ENCODE data around the gene SYNPO.

The SYNPO gene

DNA sequence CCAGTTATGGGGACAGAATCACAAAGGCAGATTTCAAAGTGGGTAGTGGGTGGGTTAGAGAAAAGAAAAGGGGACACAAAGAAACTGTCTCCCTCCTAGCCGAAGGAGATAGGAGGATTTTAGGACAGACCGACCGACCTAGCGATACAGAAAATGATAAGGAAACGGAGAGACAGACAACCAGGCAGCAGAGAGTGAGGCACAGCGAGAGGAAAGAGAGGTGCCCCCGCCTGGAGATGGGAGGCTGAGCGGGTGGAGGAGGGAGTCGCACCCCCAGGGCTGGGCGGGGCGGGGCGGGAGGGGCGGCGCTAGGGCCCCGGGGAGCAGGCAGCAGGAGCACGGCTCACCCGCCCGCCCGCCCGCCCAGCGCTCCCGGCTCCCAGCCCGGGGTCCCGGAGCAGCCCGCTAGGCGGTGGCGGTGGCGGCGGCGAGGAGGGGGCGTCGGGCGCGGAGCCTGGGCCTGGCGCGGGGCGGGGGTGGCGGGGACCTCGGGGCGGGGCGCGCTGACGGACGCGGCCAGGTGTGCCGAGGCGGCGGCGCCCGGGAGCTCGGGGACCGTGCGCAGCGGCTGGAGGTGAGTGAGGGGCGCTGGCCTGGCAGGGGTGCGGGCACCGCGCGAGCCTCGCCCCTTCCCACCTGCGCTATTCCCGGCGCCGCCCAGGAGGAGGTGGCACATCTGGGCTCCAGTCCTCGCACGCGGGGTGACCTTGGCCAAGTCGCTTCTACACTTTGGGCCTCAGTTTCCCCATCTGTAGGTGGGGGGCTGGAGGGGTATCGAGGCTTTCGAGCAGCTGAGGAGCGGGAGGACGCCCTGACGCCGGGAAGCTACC, 15.9 kb upstream of the SYNPO start:
- Histone ChIP-seq H3K27me3 (ENCODE audit: insufficient read depth, poor library complexity, severe bottlenecking) (no peaks in the 10 kb centered on the region), H3K9me3 (ENCODE audit: severe bottlenecking) (no peaks in the 10 kb centered on the region), H3K36me3 (ENCODE audit: low read depth) (no peaks in the 10 kb centered on the region), H3K4me3 (ENCODE audit: severe bottlenecking) (peak overlapping the region; percentile 70), H3K4me1 (ENCODE audit: insufficient read depth, poor library complexity, severe bottlenecking) (no peaks in the 10 kb centered on the region), H3K27ac (ENCODE audit: poor library complexity, severe bottlenecking) (no peak overlapping the region)
- TF ChIP-seq, protein P1, sequence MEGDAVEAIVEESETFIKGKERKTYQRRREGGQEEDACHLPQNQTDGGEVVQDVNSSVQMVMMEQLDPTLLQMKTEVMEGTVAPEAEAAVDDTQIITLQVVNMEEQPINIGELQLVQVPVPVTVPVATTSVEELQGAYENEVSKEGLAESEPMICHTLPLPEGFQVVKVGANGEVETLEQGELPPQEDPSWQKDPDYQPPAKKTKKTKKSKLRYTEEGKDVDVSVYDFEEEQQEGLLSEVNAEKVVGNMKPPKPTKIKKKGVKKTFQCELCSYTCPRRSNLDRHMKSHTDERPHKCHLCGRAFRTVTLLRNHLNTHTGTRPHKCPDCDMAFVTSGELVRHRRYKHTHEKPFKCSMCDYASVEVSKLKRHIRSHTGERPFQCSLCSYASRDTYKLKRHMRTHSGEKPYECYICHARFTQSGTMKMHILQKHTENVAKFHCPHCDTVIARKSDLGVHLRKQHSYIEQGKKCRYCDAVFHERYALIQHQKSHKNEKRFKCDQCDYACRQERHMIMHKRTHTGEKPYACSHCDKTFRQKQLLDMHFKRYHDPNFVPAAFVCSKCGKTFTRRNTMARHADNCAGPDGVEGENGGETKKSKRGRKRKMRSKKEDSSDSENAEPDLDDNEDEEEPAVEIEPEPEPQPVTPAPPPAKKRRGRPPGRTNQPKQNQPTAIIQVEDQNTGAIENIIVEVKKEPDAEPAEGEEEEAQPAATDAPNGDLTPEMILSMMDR (IDR thresholded peaks at IDR 0.05; ENCODE audit: poor library complexity, severe bottlenecking), result peak; percentile 32
- peak; percentile 35 for ATAC-seq (ENCODE audit: low read depth)
- DNase-seq (ENCODE audit: low spot score), result no peak

DNA sequence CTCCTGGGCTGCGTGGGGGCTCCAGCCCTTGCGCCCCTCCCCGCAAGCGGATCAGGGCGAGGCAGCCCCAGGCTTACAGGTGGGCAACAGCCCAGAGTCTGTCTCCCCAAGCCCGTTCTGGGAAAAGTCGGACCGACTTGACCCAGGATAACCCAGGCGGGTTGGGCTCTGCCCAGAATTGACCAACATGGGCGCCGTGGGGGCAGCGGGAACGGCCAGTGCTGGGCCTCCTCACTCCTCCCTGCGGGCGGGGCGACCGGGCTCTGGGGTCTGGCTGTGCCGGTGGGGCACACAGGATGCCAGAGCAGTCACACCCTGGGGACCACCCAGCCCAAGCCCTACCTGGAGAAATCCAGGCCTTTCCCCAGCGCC, 15.3 kb upstream of the SYNPO start:
- peak overlapping the region; percentile 70 for H3K4me3 ChIP-seq (ENCODE audit: severe bottlenecking)
- H3K4me1 ChIP-seq (ENCODE audit: insufficient read depth, poor library complexity, severe bottlenecking), result no peaks in the 10 kb centered on the region
- H3K9me3 ChIP-seq (ENCODE audit: severe bottlenecking), result no peaks in the 10 kb centered on the region
- H3K27me3 ChIP-seq (ENCODE audit: insufficient read depth, poor library complexity, severe bottlenecking), result no peaks in the 10 kb centered on the region
- ATAC-seq (ENCODE audit: low read depth) (no peak), DNase-seq (ENCODE audit: low spot score) (no peak)
- no peak overlapping the region for H3K27ac ChIP-seq (ENCODE audit: poor library complexity, severe bottlenecking)
- no peaks in the 10 kb centered on the region for H3K36me3 ChIP-seq (ENCODE audit: low read depth)
- TF ChIP-seq, protein P1 (IDR thresholded peaks at IDR 0.05; ENCODE audit: poor library complexity, severe bottlenecking), result no peak

DNA sequence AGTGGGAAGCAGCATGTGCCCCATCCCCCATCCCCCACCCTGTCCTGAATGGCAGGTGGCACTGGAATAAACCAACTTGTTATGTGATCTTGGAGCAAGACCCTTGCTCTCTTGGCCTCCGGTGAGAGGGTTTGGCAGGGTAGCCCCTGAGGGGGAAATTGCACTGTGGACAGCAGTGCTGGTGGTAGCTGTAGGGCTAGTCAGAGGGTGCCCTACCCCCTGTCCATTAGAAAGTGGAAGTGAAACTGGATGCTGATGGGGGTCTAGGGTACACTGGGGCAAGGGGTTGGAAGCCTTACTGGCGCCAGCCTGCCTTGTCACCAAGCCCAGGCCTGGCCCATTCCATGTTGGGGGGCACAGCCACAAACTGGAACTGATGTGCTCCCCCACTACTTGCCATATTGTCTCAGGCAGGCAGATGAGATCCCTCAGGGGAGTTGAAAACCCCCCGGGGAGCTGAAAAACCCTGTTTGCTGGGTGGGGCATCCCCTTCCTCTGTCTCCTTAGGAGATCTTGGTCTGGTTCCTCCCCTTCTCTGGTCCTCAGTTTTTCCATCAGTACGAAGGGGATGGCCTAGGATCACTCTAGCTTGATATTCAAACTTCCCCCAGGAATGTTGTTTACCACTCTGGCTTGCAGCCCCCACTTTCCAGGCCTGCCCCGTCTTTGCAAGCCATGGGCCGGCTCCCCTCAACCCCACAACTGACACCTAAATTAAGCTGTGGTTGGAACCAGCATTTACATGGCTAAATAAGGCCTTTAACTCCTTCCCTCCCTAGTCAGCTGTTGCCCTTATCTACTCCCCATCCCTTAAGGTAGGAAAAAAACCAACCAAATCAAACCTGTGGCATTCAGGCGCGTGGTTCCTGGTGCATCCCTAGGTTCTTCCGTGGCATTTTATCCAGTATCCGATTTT, 14.4 kb upstream of the SYNPO start:
- H3K4me3 ChIP-seq (ENCODE audit: severe bottlenecking), result no peak overlapping the region
- no peak overlapping the region for H3K27ac ChIP-seq (ENCODE audit: poor library complexity, severe bottlenecking)
- no peaks in the 10 kb centered on the region for H3K27me3 ChIP-seq (ENCODE audit: insufficient read depth, poor library complexity, severe bottlenecking)
- DNase-seq (ENCODE audit: low spot score) (no peak), ATAC-seq (ENCODE audit: low read depth) (no peak)
- no peaks in the 10 kb centered on the region for H3K4me1 ChIP-seq (ENCODE audit: insufficient read depth, poor library complexity, severe bottlenecking)
- TF ChIP-seq, protein P1 (IDR thresholded peaks at IDR 0.05; ENCODE audit: poor library complexity, severe bottlenecking), result no peak
- no peaks in the 10 kb centered on the region for H3K36me3 ChIP-seq (ENCODE audit: low read depth)
- no peaks in the 10 kb centered on the region for H3K9me3 ChIP-seq (ENCODE audit: severe bottlenecking)

DNA sequence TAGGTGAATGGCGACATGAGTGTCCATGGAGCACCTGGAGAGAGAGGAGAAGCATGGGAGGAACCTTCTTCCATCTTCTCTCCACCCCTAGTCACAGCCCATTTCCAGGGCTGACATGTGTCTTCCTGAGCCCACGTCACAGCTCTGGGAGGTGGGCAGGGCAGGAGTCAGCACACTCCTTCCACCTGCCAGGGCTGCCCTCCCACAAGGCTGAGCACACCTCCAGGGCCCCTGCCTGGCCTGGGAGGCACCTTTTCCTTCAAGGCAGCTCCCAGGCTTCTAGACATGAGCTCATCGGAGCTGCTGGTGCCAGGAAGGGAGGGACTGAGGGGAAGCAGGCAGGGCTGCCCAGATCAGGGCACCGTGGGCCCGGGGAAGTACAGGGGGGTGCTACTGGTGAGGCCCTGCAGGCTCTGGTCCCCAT, 13.6 kb upstream of the SYNPO start:
- TF ChIP-seq, protein P1 (IDR thresholded peaks at IDR 0.05; ENCODE audit: poor library complexity, severe bottlenecking), result no peak
- ATAC-seq (ENCODE audit: low read depth) (peak; percentile 37; the same call in 2 of the 3 replicates), DNase-seq (ENCODE audit: low spot score) (no peak)
- no peaks in the 10 kb centered on the region for H3K4me1 ChIP-seq (ENCODE audit: insufficient read depth, poor library complexity, severe bottlenecking)
- H3K27me3 ChIP-seq (ENCODE audit: insufficient read depth, poor library complexity, severe bottlenecking), result no peaks in the 10 kb centered on the region
- no peaks in the 10 kb centered on the region for H3K36me3 ChIP-seq (ENCODE audit: low read depth)
- H3K27ac ChIP-seq (ENCODE audit: poor library complexity, severe bottlenecking), result no peak overlapping the region
- H3K4me3 ChIP-seq (ENCODE audit: severe bottlenecking), result no peak overlapping the region
- H3K9me3 ChIP-seq (ENCODE audit: severe bottlenecking), result no peaks in the 10 kb centered on the region

Data from RWPE2 (cell line).